Measurements from ENCODE around the gene ZNF44.
"Not testable (repeated sequence)": the region's sequence is repeated elsewhere in the genome, so short reads cannot be mapped to it uniquely, and the experiment has no call there.

The ZNF44 gene

GRCh38 chr19:12294249-12295158, at the start of gene ZNF44:
ZNF44 (minus strand) TSS chr19:12294883; CDS start chr19:12294694, 189 bp downstream.
- peak; percentile 100 for DNase-seq

- no peak for DNase-seq
Observed at GRCh38 chr19:12333162-12334159, 38.8 kb upstream of the ZNF44 start, which contains the start of gene ZNF563. ZNF563 (minus strand) TSS chr19:12333633; CDS start chr19:12333482, 151 bp downstream.

- DNase-seq = no peak
Observed at GRCh38 chr19:12331211-12331941, 36.7 kb upstream of the ZNF44 start.

DNA sequence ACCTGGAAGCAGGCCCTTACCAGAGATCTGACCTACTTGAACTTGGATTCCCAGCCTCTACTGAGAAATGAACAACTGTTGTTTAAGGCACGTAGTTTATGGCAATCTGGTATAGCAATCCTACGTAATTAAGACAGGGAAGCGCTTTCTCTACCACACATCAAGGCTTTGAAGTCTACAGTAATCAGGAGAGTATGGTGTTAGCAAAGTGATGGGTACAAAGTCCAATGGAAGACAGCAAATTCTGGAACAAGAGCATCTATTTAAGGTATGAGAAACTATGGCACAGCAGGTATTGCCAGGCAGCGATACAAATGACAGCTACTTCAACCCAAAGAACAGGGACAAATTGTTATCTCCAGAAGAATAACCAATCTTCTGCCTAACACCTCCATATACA, 35.7 kb upstream of the ZNF44 start:
- DNase-seq = no peak

GRCh38 chr19:12325690-12326089, 31.0 kb upstream of the ZNF44 start:
- no peak for DNase-seq

- DNase-seq = no peak
Observed at GRCh38 chr19:12318782-12319413, 24.2 kb upstream of the ZNF44 start.

DNA sequence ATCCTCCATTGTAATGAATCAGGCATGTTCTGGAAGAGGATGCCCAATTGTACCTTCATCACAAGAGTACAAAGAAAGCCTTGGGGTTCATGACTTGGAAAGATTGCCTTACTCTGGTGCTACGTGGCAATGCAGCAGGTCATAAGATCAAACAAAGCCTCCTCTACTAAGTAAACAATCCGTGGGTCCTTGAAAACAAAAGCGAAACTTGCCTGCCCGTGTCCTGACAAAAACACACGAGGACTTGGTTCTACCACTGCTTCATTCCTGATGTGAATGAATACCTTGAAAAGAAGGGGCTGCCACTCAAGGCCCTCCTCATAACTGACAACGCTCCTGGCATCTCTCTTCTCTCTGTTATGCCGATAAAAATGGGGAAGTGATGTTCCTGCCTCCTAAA, 19.9 kb upstream of the ZNF44 start:
- DNase-seq = no peak

- not testable (repeated sequence) for DNase-seq
Observed at GRCh38 chr19:12308891-12309290, 14.2 kb upstream of the ZNF44 start.

GRCh38 chr19:12295191-12295590, 508 bp upstream of the ZNF44 start:
- DNase-seq = no peak

GRCh38 chr19:12293777-12294248, 870 bp downstream of the ZNF44 start:
- DNase-seq = peak; percentile 80

GRCh38 chr19:12289790-12290065, 5.0 kb downstream of the ZNF44 start:
- no peak for DNase-seq

DNA sequence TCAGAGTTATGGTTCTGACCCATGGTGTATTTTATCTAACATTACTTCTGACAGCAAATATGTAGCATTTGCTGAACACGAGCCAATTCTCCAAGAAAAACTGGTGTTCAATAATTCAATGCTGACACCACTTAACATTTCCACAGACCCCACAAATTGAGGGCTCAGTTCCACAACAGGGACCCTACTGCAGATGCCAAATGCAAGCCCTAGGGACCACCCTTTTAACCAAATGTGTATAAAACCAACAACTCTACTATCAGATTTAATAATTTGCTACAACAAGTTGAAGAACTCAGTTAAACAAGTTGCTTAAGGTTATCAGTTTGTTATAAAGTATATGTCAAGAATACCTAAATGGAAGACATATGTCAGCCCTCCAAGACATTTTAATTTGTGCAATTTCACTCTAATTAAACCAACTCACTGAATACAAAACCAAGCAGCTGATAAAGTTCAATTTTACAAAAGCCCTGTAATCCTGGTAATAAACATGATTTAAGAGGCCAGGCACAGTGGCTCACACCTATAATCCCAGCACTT, 6.7 kb downstream of the ZNF44 start:
- DNase-seq = no peak

GRCh38 chr19:12284631-12285030, 10.1 kb downstream of the ZNF44 start:
- no peak for DNase-seq

- DNase-seq = no peak
Observed at GRCh38 chr19:12284226-12284625, 10.5 kb downstream of the ZNF44 start.

DNA sequence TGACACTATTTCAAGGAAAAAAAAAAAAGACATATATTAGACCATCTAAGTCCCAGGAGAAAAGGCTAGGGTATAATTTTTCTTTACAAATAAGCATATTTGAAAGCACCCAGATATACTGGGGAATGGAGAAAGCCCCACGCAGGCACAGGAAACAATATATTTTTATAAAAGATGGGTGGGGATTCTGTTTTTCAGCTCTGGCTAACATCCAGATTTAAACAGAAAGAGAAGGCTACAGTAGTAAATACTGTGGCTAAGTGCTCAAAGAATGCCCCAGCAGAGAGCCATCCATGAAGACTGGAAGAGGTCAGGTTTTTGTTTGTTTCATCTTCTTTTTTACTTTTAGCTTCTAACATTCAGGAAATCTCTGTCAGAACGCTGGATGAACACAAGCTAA, 16.0 kb downstream of the ZNF44 start:
- no peak for DNase-seq

DNA sequence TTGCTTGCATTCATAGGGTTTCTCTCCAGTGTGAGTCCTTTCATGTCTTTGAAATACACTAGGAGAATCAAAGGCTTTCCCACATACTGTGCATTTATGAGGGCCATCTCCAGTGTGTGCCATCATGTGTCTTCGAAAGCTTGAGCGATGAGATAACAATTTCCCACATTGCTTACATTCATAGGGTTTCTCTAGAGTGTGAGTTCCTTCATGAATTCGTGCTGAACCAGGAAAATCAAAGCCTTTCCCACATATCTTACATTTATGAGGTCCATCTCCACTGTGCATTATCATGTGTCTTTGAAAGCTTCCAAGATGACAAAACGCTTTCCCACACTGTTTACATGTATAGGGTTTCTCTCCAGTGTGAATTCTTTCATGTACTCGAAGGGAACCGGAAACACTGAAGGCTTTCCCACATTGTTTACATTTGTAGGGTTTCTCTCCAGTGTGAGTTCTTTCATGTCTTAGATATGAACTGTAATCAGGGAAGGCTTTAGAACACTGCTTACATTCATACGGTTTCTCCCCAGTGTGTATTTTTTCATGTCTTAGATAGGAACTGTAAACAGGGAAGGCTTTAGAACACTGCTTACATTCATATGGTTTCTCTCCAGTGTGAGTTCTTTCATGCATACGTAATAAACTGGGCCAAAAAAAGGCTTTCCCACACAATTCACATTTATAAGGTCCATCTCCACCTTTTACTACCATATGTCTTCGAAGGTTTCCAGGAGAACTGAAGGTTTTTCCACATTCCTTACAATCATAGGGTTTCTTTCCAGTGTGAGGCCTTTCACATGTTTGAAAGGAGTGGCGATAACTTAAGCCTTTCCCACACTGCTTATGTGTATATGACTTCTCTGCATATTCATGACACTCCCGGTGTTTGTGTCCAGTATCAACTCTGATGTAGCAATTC, 21.4 kb downstream of the ZNF44 start:
- DNase-seq = no peak

GRCh38 chr19:12272386-12272785, 22.3 kb downstream of the ZNF44 start:
- no peak for DNase-seq

- no peak for DNase-seq
Observed at GRCh38 chr19:12270854-12271253, 23.8 kb downstream of the ZNF44 start.

GRCh38 chr19:12265921-12266704, 28.6 kb downstream of the ZNF44 start:
- no peak for DNase-seq

DNA sequence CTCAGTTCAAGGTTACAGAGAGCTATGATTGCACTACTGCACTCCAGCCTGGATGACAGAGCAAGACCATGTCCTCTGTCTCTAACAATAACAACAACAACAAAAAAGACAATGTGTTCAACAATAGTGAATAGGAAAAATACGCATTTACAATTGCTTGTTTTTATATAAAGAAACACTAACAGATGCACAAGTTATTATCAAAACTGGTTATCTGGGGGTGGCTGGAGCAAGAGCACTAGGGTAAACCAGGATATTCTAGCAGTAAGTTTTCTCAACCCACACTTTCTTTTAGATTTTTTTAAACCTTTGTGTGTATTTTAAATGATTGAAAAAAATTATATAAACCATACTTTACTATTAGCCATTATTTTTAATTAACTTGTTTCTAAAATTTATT, 33.1 kb downstream of the ZNF44 start:
- DNase-seq = no peak

Data from MV-4-11 (cell line).